Measurements from ENCODE around the gene PLOD1. TPM values are rescaled to one million over a fixed set of nuclear protein-coding genes. Genes with fewer than 3 reads are reported as not detected.
"Not testable (repeated sequence)": the region's sequence is repeated elsewhere in the genome, so short reads cannot be mapped to it uniquely, and the experiment has no call there.

The PLOD1 gene
- total RNA-seq, 1 donor from 2014 or later = 238 TPM

DNA sequence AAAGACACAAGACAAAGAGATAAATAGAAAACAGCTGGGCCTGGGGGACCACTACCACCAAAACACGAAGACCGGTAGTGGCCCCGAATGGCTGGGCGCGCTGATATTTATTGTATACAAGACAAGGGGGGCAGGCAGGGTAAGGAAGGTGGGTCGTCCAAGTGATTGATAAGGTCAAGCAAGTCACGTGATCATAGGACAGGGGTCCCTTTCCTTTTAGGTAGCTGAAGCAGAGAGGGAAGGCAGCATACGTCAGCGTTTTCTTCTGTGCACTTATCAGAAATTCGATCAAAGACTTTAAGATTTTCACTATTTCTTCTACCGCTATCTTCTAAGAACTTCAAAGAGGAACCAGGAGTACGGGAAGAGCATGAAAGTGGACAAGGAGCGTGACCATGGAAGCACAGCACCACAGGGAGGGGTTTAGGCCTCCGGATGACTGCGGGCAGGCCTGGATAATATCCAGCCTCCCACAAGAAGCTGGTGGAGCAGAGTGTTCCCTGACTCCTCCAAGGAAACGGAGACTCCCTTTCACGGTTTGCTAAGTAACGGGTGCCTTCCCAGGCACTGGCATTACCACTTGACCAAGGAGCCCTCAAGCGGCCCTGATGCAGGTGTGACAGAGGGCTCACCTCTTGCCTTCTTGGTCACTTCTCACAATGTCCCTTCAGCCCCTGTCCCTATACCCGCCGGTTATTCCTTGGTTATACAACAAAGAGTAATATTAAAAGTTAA, 21.9 kb upstream of the PLOD1 start:
- DNase-seq (ENCODE audit: low spot score) = not testable (repeated sequence)

DNA sequence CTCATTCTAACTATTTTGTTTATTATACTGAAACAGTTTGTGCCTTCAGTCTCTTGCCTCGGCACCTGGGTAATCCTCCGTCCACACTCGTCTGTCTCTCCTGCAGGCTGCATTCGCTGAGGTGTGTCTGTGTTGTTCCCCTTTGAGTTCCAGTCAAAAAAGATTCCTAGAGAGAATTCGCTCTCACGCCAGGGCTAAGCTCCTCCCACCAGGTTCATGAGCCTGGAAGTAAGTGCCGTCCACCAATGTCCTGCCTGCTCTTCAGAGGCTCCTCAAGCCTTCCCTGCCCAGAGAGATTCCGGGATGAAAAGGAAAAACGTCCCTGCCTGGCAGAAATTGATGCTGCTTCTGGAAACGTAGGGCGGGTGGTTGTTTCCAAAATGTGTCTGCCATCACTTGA, 21.2 kb upstream of the PLOD1 start:
- DNase-seq (ENCODE audit: low spot score) = peak; percentile 18

DNA sequence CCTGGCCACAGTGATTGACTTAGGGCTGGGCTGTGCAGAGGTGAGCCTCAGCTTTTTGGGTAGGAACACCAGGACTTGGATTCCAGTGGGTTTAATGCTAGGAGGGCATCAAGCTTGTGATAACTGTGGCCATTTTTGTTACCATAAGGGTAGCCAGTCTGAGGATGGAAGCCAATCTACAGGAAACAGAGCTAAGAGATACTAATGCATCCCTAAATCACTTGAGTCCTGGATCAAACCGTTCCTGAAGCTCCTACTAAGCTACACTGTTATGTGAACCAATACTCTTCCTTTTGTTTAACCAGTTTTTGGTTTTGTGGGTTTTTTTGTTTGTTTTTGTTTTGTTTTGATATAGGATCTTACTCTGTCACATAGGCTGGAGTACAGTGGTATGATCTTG, 20.5 kb upstream of the PLOD1 start:
- no peak for DNase-seq (ENCODE audit: low spot score)

DNA sequence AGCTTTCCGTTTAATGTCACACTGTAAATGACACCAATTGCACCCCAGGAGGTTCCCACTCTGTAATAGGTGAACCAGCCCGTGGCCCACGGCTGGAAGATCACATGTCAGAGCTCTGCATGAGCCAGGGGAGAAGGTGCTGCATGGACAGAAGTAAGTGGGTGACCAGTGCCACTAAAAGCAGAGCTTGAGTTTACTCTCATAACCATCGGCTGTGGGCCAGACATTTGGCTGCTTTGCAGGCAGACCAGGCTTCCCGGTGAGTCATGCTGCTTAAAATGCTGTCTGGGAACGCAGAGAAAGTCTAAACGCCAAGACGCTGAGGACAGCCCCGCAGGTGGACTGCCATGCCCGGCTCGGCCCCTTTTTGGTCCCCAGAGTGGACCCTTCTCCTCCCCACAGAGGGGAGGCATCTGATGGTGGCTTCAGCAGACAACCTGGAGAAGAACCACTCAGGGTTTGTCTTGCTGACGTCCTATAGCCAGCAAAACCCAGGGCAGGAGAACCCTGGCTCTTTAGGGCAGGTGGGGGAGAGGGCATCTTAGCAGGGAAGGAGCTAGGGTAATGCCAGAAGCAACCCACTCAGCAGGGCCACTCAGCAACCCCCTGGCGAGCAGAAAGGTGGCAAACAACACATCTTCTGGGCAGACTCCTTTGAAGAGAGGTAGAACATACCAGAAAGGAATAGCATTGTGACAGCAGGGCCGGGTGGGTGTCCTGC, 15.6 kb upstream of the PLOD1 start:
- DNase-seq (ENCODE audit: low spot score) = peak; percentile 80

DNA sequence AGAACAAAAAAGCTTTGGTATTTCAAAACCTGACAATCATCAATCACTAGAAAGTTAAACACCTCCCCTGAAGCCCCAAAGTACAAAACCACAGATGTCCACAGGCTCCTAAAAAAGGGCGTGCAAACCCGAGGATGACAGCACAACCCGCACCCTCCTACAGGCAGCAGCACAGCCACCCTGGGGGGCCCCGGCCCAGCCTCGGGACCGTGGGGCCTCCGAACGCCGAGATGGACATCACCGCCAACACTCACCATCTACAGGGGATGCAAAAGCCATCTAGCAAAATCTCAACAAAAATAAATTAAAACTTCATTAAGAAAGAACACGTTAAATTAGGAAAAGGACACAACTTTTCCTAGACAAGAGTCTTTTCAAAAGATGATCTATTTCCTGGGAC, 14.9 kb upstream of the PLOD1 start:
- DNase-seq (ENCODE audit: low spot score) = no peak

DNA sequence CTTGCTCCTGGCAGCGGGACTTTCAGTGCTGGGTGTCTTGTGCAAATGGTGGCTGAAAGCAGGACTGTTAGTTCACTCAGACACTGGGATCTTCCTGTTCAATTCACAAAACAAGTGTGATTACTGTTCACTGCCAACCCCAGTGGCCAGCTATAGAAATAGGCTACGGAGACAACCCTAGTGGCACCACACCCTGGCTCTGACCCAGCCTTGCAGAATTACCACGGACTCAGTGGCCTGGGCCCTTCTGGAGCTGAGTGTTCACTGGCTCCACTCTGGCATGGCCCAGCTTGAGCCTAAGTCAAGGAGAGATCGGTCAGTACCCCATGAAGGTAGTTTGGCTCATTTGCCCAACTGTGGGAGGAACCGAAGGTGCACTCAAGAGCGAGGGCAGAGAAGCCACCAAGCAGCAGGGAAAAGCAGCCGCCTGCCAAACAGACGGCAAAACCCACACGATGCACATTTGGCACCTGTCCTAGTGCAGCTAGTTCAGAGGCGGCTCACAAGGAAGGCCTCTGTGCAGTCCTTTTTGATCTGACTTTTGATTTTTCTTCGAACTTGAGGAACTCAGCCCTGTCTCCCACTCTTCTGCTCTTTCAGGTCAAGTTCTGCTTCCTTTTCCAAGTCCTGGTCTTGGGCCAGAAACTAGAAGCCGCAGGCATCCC, 14.1 kb upstream of the PLOD1 start:
- no peak for DNase-seq (ENCODE audit: low spot score)

DNA sequence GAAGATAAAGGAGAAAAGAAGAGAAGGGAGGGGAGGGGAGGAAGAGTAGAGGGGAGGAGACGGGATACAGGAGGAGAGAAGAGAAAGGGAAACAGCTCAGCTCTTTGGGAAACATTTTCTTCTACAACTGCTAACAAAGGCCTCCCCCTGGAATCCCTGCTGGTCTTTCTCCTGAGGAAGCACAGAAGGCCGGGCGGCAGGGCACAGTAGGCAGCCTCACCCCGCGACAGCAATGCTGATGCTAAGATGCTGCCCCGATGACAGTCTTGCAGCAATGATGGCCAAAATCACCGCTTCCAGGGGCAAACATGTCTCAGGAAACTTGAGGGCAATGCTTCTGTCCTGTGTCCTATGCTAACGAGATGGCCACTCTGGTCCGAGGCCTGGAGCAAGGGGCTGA, 13.5 kb upstream of the PLOD1 start:
- no peak for DNase-seq (ENCODE audit: low spot score)

DNA sequence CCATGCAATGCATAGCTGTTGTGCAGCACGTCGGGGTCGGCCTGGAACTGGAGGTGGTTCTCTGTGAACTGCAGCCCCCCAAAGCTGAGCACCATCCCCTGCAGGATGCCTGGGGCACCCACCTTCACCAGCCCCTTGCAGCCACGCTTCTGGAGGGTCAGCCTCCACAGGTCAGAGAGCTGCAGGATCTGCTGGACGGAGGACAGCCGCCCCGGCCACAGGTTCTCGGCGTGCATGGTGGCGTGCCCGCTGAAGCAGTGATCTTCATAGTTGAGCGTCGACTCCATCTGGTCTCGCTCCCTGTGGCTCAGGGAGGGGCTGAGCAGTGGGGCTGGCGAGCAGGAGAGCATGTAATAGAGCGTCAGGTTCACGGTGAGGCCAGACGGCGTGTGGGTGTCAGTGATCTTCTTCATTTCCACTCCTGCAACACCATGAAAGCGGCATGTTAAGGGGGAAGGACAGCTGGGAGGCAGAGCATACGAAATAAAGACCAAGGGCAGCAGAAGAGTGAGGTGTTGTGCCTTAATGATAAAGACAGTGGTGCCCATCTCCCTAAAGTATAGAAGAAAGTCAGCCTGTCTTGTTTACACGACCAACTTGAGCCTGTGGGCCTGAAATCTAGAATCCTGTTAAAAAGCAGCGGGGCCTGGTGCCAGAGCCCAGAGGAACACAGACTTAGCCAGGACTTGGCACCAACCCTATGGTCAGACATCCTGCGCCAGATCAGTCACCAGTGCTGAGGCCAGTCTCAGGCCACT, 11.3 kb upstream of the PLOD1 start:
- DNase-seq (ENCODE audit: low spot score) = no peak

DNA sequence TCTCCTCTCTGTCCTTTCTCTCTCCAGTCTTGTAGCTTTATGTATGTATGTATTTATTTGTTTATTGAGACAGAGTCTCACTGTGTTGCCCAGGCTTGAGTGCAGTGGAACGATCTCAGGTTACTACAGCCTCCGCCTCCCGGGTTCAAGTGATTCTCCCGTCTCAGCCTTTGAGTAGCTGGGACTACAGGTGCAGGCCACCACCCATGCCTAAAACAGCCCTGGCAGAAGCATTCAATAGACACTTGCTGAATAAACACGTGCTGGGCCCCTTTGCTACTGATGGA, 10.7 kb upstream of the PLOD1 start:
- DNase-seq (ENCODE audit: low spot score) = no peak

DNA sequence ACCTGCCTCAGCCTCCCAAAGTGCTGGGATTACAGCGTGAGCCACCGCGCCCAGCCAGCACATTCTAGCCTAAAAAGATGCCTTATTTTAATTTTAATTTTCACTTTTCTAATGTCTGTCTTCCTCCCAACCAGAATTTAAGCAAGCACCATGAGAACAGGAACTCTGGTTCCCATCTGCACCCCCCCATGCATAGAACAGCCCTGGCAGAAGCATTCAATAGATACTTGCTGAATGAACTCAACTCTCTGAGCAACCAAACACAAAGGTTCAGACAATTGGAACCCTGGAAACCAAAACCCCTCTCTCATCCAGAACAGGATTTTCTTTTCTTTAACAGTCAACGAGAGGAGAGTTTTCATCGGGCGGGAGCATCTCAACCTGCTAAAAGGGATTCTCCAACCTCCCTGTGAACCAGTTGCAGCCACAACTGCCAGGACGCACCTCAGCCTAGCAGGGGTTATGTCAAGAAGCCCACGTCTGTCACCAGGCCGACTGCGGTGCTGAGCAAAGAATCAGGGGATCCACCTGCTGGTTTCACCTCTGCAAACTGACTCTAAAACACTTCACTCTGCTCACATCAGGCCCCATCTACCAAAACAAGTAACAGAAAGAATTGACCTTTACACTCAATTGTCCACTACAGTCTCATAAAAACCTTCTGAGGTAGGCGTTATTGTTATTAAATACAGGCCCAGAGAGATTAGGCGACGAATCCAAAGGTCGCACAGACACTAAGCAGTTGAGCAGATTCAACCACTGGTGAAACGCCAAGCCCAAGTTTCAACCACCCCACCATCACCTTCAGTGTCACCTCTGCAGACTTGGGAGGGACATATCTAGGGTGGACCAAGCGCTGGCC, 10.0 kb upstream of the PLOD1 start:
- DNase-seq (ENCODE audit: low spot score) = no peak

DNA sequence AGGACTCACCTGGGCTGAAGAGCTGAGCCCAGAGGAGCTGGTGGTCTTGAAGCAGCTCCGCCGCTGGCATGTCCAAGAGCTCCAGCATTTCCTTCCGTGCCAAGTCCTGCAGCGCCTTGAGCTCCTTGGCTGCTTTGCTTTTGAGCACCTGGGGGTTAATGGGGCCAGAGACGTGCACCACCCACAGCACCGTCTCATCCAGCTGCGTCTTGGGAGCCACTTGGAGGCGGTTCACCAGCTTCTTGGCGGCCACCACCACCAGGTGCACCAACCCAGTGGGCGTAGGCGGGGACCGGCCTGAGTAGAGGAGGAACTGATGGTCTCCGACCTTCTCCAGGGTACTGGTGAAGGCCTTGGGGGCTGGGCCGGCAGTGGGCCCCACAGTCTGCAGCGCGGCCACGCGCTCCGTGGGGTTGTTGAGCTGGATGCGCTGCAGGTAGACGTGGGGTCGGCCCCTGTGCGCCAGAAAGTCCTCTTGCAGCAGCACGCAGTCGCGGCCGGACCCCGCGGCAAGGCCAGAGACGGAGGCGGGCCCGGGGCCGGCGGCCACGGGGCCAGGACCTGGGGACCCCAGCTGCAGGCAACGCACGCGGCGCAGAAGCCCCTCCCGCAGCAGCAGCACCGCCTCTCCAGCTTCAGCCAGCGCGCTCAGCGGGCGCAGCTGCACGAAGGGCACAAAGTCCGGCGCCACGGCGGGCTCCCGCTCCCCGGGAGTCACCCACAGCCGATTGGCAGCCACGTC, 9.2 kb upstream of the PLOD1 start:
- not testable (repeated sequence) for DNase-seq (ENCODE audit: low spot score)

DNA sequence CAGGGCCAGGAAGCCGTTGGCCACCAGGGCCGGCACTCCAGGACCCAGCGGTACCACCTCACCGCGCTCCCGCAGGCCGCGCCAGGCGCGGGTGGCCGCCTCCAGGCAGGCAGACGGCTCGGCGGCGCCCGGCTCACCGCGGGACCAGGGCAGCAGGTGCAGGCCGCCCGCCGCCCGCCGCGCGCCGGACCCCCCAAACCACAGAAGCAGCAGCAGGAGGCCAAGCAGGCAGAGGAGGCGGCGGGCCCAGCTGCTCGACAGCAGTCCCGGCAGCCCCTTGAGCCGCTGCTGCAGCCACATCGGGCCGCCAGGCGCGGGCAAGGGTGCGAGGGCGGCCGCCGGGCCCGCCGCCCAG, 8.6 kb upstream of the PLOD1 start:
- DNase-seq (ENCODE audit: low spot score) = no peak

DNA sequence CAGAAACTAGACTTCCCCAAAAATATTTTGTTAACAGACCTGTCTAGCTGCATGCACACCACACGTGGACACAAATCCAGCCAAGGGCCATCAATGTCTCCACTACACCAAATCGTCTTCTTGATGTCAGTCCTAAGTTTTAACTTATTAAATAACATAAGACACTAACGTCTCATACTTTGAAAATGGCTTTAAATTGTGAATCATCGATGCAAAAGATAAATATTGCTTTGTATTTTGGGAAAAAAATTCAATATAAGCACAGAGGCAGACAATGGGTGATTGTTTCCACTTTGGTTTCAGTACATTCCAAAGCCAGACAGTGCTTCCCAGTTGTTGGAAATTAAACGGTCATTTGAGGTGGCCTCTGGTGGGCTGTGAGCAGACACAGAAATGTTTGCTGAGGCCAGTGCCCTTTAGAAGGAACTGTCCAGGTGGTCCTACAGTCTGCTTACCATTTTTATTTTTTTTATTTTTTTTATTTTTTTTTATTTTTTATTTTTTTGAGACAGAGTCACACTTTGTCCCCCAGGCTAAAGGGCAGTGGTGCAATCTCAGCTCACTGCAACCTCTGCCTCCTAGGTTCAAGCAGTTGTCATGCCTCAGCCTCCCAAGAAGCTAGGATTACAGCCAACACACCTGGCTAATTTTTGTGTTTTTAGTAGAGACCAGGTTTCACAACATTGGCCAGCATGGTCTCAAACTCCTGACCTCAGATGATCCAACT, 6.5 kb upstream of the PLOD1 start:
- no peak for DNase-seq (ENCODE audit: low spot score)

DNA sequence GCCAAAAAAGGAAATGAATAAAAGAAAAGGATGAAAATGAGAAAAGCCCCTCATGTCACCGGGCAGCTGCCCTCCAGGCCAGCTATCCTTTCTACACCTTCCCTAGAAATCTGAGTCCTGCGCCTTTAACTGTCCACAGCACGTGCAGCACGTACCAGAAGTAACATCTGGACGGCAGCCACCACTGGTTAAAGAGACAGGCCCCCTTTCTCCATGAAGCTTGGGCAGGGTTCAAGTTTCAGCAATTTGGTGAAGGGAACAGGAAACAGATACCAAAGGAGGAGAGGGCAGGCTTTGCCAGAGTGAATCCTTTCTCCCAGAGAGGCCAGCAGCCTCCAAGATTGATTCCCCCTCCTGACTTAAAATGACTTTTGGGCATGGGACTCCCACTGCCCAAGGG, 4.7 kb upstream of the PLOD1 start:
- peak; percentile 91 for DNase-seq (ENCODE audit: low spot score)

DNA sequence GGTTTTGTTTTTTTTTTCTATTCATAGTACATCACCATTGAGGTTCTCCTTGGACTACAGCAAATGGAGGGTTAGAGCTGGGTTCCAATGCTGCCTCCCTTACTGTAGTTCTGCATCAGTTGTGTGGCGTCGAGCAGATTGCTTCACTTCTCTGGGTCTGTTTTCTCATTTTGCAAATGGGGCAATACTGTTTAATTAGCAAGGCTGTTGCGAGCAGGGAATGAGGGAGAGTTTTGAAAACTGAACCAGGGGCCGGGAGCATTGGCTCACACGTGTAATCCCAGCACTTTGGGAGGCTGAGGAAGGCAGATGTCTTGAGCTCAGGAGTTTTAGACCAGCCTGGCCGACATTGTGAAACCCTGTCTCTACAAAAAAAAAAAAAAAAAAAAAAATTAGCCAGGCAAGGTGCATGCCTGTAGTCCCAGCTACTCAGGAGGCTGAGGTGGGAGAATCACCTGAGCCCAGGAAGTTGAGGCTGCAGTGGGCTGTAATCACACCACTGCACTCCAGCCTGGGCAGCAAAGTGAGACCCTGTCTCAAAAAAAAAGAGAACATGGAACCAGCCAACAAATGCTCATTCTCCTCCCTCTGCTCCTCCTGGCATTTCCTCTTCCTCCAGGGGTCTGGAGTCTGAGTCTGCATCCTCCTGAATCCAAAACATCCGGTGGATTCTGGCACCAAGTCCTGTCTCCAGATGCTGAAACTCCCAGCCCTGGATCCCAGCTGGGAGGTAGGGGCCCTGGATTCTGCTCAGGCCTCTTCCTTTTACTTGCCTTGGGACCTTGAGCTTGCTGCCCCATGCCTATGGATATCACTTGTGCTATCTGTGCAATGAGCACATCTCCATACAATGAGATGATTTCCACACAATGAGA, 3.7 kb upstream of the PLOD1 start:
- DNase-seq (ENCODE audit: low spot score) = peak; percentile 88

DNA sequence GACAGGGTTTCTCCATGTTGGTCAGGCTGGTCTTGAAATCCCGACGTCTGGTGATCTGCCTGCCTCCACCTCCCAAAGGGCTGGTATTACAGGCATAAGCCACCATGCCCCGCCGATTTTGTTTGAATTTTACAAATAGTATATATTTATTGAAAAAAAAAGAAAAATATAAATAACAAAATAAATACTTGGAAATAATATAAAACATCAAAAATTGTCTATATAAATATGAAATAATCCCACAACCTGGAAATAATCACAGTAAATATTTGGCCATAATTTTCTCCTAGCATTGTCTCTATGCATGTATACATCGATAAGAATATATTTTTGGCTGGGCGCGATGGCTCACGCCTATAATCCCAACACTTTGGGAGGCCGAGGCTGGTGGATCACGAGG, 2.7 kb upstream of the PLOD1 start:
- no peak for DNase-seq (ENCODE audit: low spot score)

DNA sequence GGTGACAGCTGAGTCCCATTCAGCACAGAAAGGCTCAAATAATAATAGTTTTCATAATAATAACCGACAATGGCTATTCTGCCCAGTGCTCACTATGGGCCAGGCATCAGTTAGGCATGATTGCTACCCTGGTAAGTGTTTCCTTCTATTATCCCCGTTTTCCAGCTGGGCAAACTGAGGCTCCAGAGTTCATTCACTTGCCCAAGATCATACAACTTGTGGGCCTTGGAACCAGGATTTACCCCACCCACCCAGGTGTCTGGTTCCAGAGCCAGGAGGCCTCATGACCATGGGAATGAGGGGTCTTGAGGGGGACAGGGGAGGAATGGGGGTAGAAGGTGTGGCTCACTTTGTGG, 518 bp downstream of the PLOD1 start:
- no peak for DNase-seq (ENCODE audit: low spot score)

DNA sequence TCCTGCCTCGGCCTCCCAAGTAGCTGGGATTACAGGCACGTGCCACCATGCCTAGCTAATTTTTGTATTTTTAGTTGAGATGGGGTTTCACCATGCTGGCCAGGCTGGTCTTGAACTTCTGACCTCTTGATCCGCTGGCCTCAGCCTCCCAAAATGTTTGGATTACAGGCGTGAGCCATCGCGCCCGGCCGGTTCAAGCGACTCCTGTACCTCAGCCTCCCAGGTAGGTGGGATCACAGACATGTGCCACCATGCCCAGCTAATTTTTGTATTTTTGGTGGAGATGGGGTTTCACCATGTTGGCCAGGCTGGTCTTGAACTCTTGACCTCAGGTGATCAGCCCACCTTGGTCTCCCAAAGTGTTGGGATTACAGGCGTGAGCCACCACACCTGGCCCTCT, 1.2 kb downstream of the PLOD1 start:
- DNase-seq (ENCODE audit: low spot score) = not testable (repeated sequence)

Data from umbilical cord (tissue), 2 donors.